Endothelial cell of umbilical vein (primary cell): ENCODE data around the gene SPINDOC. TPM values are rescaled to one million over a fixed set of nuclear protein-coding genes. Genes with fewer than 3 reads are reported as not detected.

Experiments used
- BruUV-seq: library from RNA; stranded (reverse); fragments of 400-500 nt; replicated peaks from 2 replicates; lab custom pipeline; 2021; lab: Mats Ljungman, UMichigan
- CTCF ChIA-PET: fragments of 300-600, 350-600 bp; sonication (Branson Sonifier 250); formaldehyde crosslinking; loops from one replicate; lab custom pipeline; 2021; ENCODE audit warnings: antibody characterized with exemption, inconsistent platforms; lab: Charles Lee
- POLR2A ChIA-PET: fragments of 300-600, 350-600 bp; sonication (Branson Sonifier 250); formaldehyde crosslinking; loops from one replicate; lab custom pipeline; 2021; ENCODE audit warnings: antibody characterized with exemption, inconsistent platforms; lab: Charles Lee
- DNase-seq: peaks from one replicate; pipeline ENCODE4 v3.0.0-alpha.2; 2011; ENCODE audit warnings: low read depth, low spot score
- FAIRE-seq: peaks from 2 replicates; lab custom pipeline; 2011; peaks lifted over from hg19 to GRCh38; lab: Jason Lieb, UNC
- H2AFZ ChIP-seq: 2 replicates; pipeline ENCODE4 v1.6.0; 2012; ENCODE audit warnings: low read depth, low read length, control low read depth, inconsistent platforms
- H3K27ac ChIP-seq: 2 replicates; pipeline ENCODE4 v1.5.1; 2011; ENCODE audit warnings: low read depth, mild to moderate bottlenecking, control low read depth, low read length, moderate library complexity; ENCODE audit not compliant: insufficient read depth
- H3K27me3 ChIP-seq, 2 experiments: 2 replicates each; pipeline versions ENCODE4 v1.6.0 to v1.6.1; 2011; ENCODE audit warnings: low read length in 2 of 2, mixed read lengths in 1 of 2; ENCODE audit not compliant: control insufficient read depth in 2 of 2, insufficient read depth in 2 of 2
- H3K36me3 ChIP-seq, 2 experiments: 2 replicates in 1 of 2; 3 replicates in 1 of 2; pipeline ENCODE4 v1.5.1; 2011; ENCODE audit warnings: low read length in 2 of 2, mild to moderate bottlenecking in 1 of 2, moderate library complexity in 1 of 2; ENCODE audit not compliant: control insufficient read depth in 2 of 2, insufficient read depth in 2 of 2; ENCODE audit errors: extremely low read depth in 1 of 2
- H3K4me1 ChIP-seq: 3 replicates; pipeline ENCODE4 v1.5.1; 2011; ENCODE audit warnings: mild to moderate bottlenecking, low read length; ENCODE audit not compliant: control insufficient read depth, insufficient read depth; ENCODE audit errors: extremely low read depth
- H3K4me2 ChIP-seq: 2 replicates; pipeline ENCODE4 v1.6.1; 2011; ENCODE audit warnings: low read length, control low read depth, mixed read lengths; ENCODE audit not compliant: insufficient read depth
- H3K4me3 ChIP-seq, 3 experiments: fragments of 200-600 bp in 1 of 3; sonication (generic), shearing (Covaris generic) in 1 of 3; replicated peaks in 1 of 3; 2 replicates each; pipeline ENCODE4 v1.5.1; 2011 to 2016; ENCODE audit warnings: control low read depth in 3 of 3, low read length in 3 of 3, mild to moderate bottlenecking in 2 of 3, inconsistent platforms in 1 of 3, low read depth in 1 of 3, moderate library complexity in 1 of 3; ENCODE audit not compliant: insufficient read depth in 1 of 3
- H3K79me2 ChIP-seq: 2 replicates; pipeline ENCODE4 v1.6.0; 2012; ENCODE audit warnings: low read length, inconsistent platforms; ENCODE audit not compliant: control insufficient read depth, insufficient read depth
- H3K9ac ChIP-seq: replicated peaks from 2 replicates; pipeline ENCODE3; 2011; ENCODE audit warnings: low read length, control low read depth; ENCODE audit not compliant: insufficient read depth; ENCODE audit errors: extremely low read depth
- H3K9me1 ChIP-seq: replicated peaks from 3 replicates; pipeline ENCODE4 v1.6.0; 2011; ENCODE audit warnings: mild to moderate bottlenecking, low read length; ENCODE audit not compliant: control insufficient read depth, insufficient read depth; ENCODE audit errors: extremely low read depth
- H3K9me3 ChIP-seq: replicated peaks from 2 replicates; pipeline ENCODE4 v1.5.1; 2012; ENCODE audit warnings: low read length, inconsistent platforms; ENCODE audit not compliant: control insufficient read depth, insufficient read depth
- H4K20me1 ChIP-seq: replicated peaks from 2 replicates; pipeline ENCODE3; 2011; ENCODE audit warnings: mild to moderate bottlenecking, low read length; ENCODE audit not compliant: control insufficient read depth, insufficient read depth; ENCODE audit errors: extremely low read depth
- EZH2 ChIP-seq: IDR thresholded peaks from 2 replicates; pipeline ENCODE4 v1.6.1; 2012; ENCODE audit warnings: borderline replicate concordance, low read depth, mild to moderate bottlenecking, moderate library complexity, low read length, inconsistent platforms; ENCODE audit not compliant: severe bottlenecking
- FOS ChIP-seq: IDR thresholded peaks from 2 replicates; pipeline ENCODE4 v1.6.1; 2011; ENCODE audit warnings: mild to moderate bottlenecking, low read length, moderate library complexity, borderline replicate concordance; ENCODE audit not compliant: insufficient read depth
- JUN ChIP-seq: IDR thresholded peaks from 2 replicates; pipeline ENCODE4 v1.6.1; 2011; ENCODE audit warnings: borderline replicate concordance, low read depth; ENCODE audit not compliant: insufficient read length, insufficient read depth
- MYC ChIP-seq: IDR thresholded peaks from one replicate; pipeline ENCODE4 v1.6.1; 2011; ENCODE audit warnings: mild to moderate bottlenecking, low read depth, low read length
- POLR2A ChIP-seq: IDR thresholded peaks from 2 replicates; pipeline ENCODE4 v1.6.1; 2012; ENCODE audit warnings: low read depth, mild to moderate bottlenecking, control low read depth, low read length
- POLR2AphosphoS5 ChIP-seq: IDR thresholded peaks from 2 replicates; pipeline ENCODE4 v1.6.1; 2012; ENCODE audit warnings: low read depth, mild to moderate bottlenecking, control low read depth, low read length, moderate library complexity; ENCODE audit not compliant: insufficient read depth
- dilution Hi-C: fragments of 300-500 bp; cut with MboI; formaldehyde crosslinking; loops from one replicate; pipeline ENCODE4 v1.15.0; 2019; ENCODE audit warnings: low sequenced_read_pairs; ENCODE audit not compliant: extremely low pct_ligation_motif_present
- intact Hi-C: fragments of 100-400 bp; cut with micrococcal nuclease; formaldehyde crosslinking; loops from one replicate; pipeline ENCODE4 v1.10.0; 2022
- polyA plus RNA-seq, 4 experiments: library from polyadenylated mRNA; depleted of rRNA in 3 of 4; stranded (reverse) in 3 of 4; unstranded in 1 of 4; fragments of >200 nt; gene quantifications; 2 replicates each; pipeline versions ENCODE4 v1.2.1 to v1.2.3, GENCODE V29; 2011 to 2012; ENCODE audit warnings: missing spikeins in 1 of 4
- total RNA-seq: library from RNA; stranded (reverse); gene quantifications from 2 replicates; pipeline ENCODE4 v1.2.3, GENCODE V29; 2021
- TF ChIP-seq, protein P1 (sequence below): IDR thresholded peaks from 2 replicates; pipeline ENCODE4 v1.6.1; 2011; ENCODE audit not compliant: insufficient read depth, insufficient read length
- TF ChIP-seq, protein P2 (sequence below), 2 donors: IDR thresholded peaks; 1 replicate in 1 of 2; 2 replicates in 1 of 2; pipeline ENCODE4 v1.5.1; 2011; ENCODE audit warnings: low read length in 2 of 2, mild to moderate bottlenecking in 2 of 2, moderate library complexity in 2 of 2, control low read depth in 1 of 2, inconsistent platforms in 1 of 2, low read depth in 1 of 2; ENCODE audit not compliant: insufficient read depth in 1 of 2; ENCODE audit errors: extremely low read depth in 1 of 2

The SPINDOC gene
- total and polyA plus RNA-seq, 2 donors (not counting 3 experiments of a cell fraction or from before 2014, with no cell fraction given), result 29.4 to 54.5 TPM

DNA sequence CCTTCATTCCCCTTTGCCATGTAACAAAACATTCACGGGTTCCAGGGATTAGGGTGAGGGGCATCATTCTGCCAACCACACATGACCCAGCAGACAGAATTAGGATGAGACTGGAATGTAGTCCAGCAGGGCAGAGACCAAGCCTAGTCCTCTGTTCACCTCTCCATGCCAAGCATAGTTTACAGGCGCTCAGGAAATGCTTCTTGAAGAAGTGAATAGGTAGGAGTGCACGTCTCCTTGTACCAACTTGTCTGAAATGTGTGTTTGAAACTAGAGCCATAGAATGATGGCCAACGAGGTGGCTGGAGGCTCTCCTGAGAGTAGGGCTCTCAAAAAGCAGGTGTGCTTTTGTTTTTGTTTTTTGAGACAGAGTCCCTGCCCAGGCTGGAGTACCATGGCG is 8.2 kb downstream of the SPINDOC start:
- BruUV-seq, result no TSS peak
- TF ChIP-seq POLR2A, result no peak
- TF ChIP-seq POLR2AphosphoS5, result no peak
- TF ChIP-seq, protein P1, sequence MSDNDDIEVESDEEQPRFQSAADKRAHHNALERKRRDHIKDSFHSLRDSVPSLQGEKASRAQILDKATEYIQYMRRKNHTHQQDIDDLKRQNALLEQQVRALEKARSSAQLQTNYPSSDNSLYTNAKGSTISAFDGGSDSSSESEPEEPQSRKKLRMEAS, result no peak
- no peak for TF ChIP-seq FOS
- TF ChIP-seq EZH2, result no peak
- TF ChIP-seq JUN, result no peak
- TF ChIP-seq MYC, result no peak
- TF ChIP-seq, protein P2, sequence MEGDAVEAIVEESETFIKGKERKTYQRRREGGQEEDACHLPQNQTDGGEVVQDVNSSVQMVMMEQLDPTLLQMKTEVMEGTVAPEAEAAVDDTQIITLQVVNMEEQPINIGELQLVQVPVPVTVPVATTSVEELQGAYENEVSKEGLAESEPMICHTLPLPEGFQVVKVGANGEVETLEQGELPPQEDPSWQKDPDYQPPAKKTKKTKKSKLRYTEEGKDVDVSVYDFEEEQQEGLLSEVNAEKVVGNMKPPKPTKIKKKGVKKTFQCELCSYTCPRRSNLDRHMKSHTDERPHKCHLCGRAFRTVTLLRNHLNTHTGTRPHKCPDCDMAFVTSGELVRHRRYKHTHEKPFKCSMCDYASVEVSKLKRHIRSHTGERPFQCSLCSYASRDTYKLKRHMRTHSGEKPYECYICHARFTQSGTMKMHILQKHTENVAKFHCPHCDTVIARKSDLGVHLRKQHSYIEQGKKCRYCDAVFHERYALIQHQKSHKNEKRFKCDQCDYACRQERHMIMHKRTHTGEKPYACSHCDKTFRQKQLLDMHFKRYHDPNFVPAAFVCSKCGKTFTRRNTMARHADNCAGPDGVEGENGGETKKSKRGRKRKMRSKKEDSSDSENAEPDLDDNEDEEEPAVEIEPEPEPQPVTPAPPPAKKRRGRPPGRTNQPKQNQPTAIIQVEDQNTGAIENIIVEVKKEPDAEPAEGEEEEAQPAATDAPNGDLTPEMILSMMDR (IDR thresholded peaks at IDR 0.05; ENCODE audit: extremely low read depth in 1 of 2, insufficient read depth in 1 of 2, low read depth in 1 of 2, low read length in 2 of 2), result no peak
- POLR2A ChIA-PET, result no interaction called here
- no peaks in the 10 kb centered on the region for H3K27me3 ChIP-seq
- intact Hi-C loops (no loop called here), dilution Hi-C loops (no loop called here)
- peak; percentile 47 for FAIRE-seq
- H2AFZ ChIP-seq, result no peak overlapping the region
- H3K4me3 ChIP-seq, result no peak overlapping the region
- CTCF ChIA-PET, result interaction anchor here (0.6 to 1.5 kb wide), 2 partner anchors 8 to 927 kb away, joined by 3 to 6 read pairs; no protein-coding TSS in a partner anchor
- no peak for DNase-seq
- H3K27ac ChIP-seq, result no peak overlapping the region
- no peak overlapping the region for H3K4me2 ChIP-seq
- no peak overlapping the region for H3K9ac ChIP-seq
- no peaks in the 10 kb centered on the region for H3K9me1 ChIP-seq
- H3K79me2 ChIP-seq, result peaks cover 17% of the 10 kb centered on the region
- peaks cover 12 to 54% of the 10 kb centered on the region in 2 experiments for H3K36me3 ChIP-seq
- H3K9me3 ChIP-seq, result no peaks in the 10 kb centered on the region
- no peaks in the 10 kb centered on the region for H3K4me1 ChIP-seq
- H4K20me1 ChIP-seq, result no peaks in the 10 kb centered on the region
